H1 (cell line): ENCODE results near the gene DPH5. TPM values are rescaled to one million over a fixed set of nuclear protein-coding genes. Genes with fewer than 3 reads are reported as not detected.

Experiments
- CTCF ChIA-PET: fragments of 300-600 bp; sonication (Branson Sonifier 250); formaldehyde crosslinking; loops from one replicate; lab custom pipeline; 2021; ENCODE audit not compliant: partially characterized antibody; lab: Charles Lee
- POLR2A ChIA-PET: fragments of 300-600 bp; sonication (Branson Sonifier 250); formaldehyde crosslinking; loops from one replicate; lab custom pipeline; 2021; ENCODE audit warnings: inconsistent platforms; ENCODE audit not compliant: partially characterized antibody; lab: Charles Lee
- DNase-seq, 2 experiments: peaks; one replicate each; pipeline versions ENCODE4 v3.0.0 to v3.0.0-alpha.2; 2010 to 2022; ENCODE audit warnings: low spot score in 2 of 2, low read depth in 1 of 2, mixed read lengths in 1 of 2
- FAIRE-seq: peaks from 2 replicates; lab custom pipeline; 2011; peaks lifted over from hg19 to GRCh38; lab: Jason Lieb, UNC
- H2AFZ ChIP-seq: 2 replicates; pipeline ENCODE4 v1.8.1; 2012; ENCODE audit warnings: low read length, inconsistent platforms
- H2AK5ac ChIP-seq: 2 replicates; pipeline ENCODE4 v1.6.1; 2013; ENCODE audit warnings: low read depth, low read length
- H2BK120ac ChIP-seq: replicated peaks from 2 replicates; pipeline ENCODE3; 2013; ENCODE audit warnings: low read depth, low read length, inconsistent platforms
- H2BK12ac ChIP-seq: 2 replicates; pipeline ENCODE4 v1.6.1; 2013; ENCODE audit warnings: low read depth, low read length
- H2BK15ac ChIP-seq: 2 replicates; pipeline ENCODE4 v1.6.1; 2013; ENCODE audit warnings: low read length
- H2BK20ac ChIP-seq: 2 replicates; pipeline ENCODE4 v1.6.1; 2013; ENCODE audit warnings: low read length
- H2BK5ac ChIP-seq: 2 replicates; pipeline ENCODE4 v1.6.1; 2013; ENCODE audit warnings: low read depth, low read length
- H3K14ac ChIP-seq: 2 replicates; pipeline ENCODE4 v1.6.1; 2013; ENCODE audit warnings: inconsistent platforms; ENCODE audit not compliant: insufficient read length
- H3K18ac ChIP-seq: 2 replicates; pipeline ENCODE4 v1.6.1; 2013; ENCODE audit warnings: low read length; ENCODE audit errors: extremely low read depth
- H3K23ac ChIP-seq: 2 replicates; pipeline ENCODE4 v1.6.1; 2013; ENCODE audit warnings: inconsistent platforms; ENCODE audit not compliant: insufficient read length
- H3K23me2 ChIP-seq: 2 replicates; pipeline ENCODE4 v1.6.1; 2013; ENCODE audit warnings: low read depth, low read length
- H3K27ac ChIP-seq: 2 replicates; pipeline ENCODE4 v1.6.1; 2011; ENCODE audit warnings: low read depth, low read length, inconsistent platforms
- H3K27me3 ChIP-seq, 4 experiments: replicated peaks in 1 of 4; 1 replicate in 1 of 4; 2 replicates in 3 of 4; pipeline versions ENCODE4 v1.6.1 to v1.8.1; 2011 to 2013; ENCODE audit warnings: low read length in 3 of 4, mild to moderate bottlenecking in 3 of 4, inconsistent platforms in 2 of 4, mixed read lengths in 2 of 4, moderate library complexity in 1 of 4; ENCODE audit not compliant: control insufficient read depth in 3 of 4, insufficient read depth in 3 of 4; ENCODE audit errors: extremely low read depth in 1 of 4
- H3K36me3 ChIP-seq, 4 experiments: 2 replicates each; pipeline versions ENCODE4 v1.6.1 to v1.8.1; 2011 to 2013; ENCODE audit warnings: mild to moderate bottlenecking in 4 of 4, low read length in 3 of 4, moderate library complexity in 2 of 4, control low read depth in 1 of 4, inconsistent platforms in 1 of 4; ENCODE audit not compliant: insufficient read depth in 4 of 4, control insufficient read depth in 2 of 4
- H3K4ac ChIP-seq: replicated peaks from 2 replicates; pipeline ENCODE3; 2013; ENCODE audit warnings: low read length, low read depth, mixed read lengths, inconsistent platforms; ENCODE audit not compliant: insufficient read length
- H3K4me1 ChIP-seq, 4 experiments: replicated peaks in 1 of 4; 1 replicate in 1 of 4; 2 replicates in 3 of 4; pipeline versions ENCODE4 v1.6.1 to v1.8.1; 2011 to 2013; ENCODE audit warnings: low read length in 3 of 4, inconsistent platforms in 2 of 4, mixed read lengths in 1 of 4; ENCODE audit not compliant: insufficient read depth in 4 of 4, control insufficient read depth in 3 of 4
- H3K4me2 ChIP-seq, 2 experiments: 2 replicates each; pipeline versions ENCODE4 v1.6.1 to v1.8.1; 2011 to 2013; ENCODE audit warnings: low read depth in 2 of 2, low read length in 2 of 2, control low read depth in 1 of 2, inconsistent platforms in 1 of 2, mild to moderate bottlenecking in 1 of 2; ENCODE audit not compliant: insufficient read depth in 1 of 2
- H3K4me3 ChIP-seq, 4 experiments: fragments of 200-600, 300-600 bp in 1 of 4; sonication (generic), shearing (Covaris generic), sonication (Bioruptor Twin) in 1 of 4; 2 replicates each; pipeline versions ENCODE4 v1.5.1 to v1.8.1; 2011 to 2016; ENCODE audit warnings: low read length in 4 of 4, low read depth in 3 of 4, control low read depth in 2 of 4, inconsistent platforms in 2 of 4, mild to moderate bottlenecking in 2 of 4, mixed read lengths in 1 of 4, moderate library complexity in 1 of 4; ENCODE audit not compliant: insufficient read depth in 2 of 4; ENCODE audit errors: extremely low read depth in 1 of 4
- H3K56ac ChIP-seq: replicated peaks from 2 replicates; pipeline ENCODE3; 2013; ENCODE audit warnings: low read depth, mild to moderate bottlenecking, mixed read lengths, low read length, inconsistent platforms; ENCODE audit not compliant: insufficient read length
- H3K79me1 ChIP-seq: 2 replicates; pipeline ENCODE4 v1.6.1; 2013; ENCODE audit warnings: low read depth, low read length, control low read depth
- H3K79me2 ChIP-seq, 2 experiments: 2 replicates each; pipeline versions ENCODE4 v1.6.1 to v1.8.1; 2012 to 2013; ENCODE audit warnings: low read length in 2 of 2, mild to moderate bottlenecking in 2 of 2, inconsistent platforms in 1 of 2; ENCODE audit not compliant: insufficient read depth in 2 of 2, control insufficient read depth in 1 of 2
- H3K9ac ChIP-seq, 4 experiments: replicated peaks in 1 of 4; 1 replicate in 1 of 4; 2 replicates in 3 of 4; pipeline versions ENCODE4 v1.6.1 to v1.8.1; 2011 to 2013; ENCODE audit warnings: low read depth in 3 of 4, low read length in 3 of 4, control low read depth in 2 of 4, mild to moderate bottlenecking in 2 of 4, moderate library complexity in 2 of 4, inconsistent platforms in 1 of 4; ENCODE audit errors: extremely low read depth in 1 of 4
- H3K9me3 ChIP-seq, 2 experiments: 2 replicates each; pipeline versions ENCODE4 v1.6.1 to v1.8.1; 2012 to 2013; ENCODE audit warnings: mild to moderate bottlenecking in 2 of 2, moderate library complexity in 2 of 2, control low read depth in 1 of 2, inconsistent platforms in 1 of 2, low read depth in 1 of 2, low read length in 1 of 2, mixed read lengths in 1 of 2; ENCODE audit not compliant: insufficient read depth in 2 of 2
- H4K20me1 ChIP-seq, 2 experiments: replicated peaks in 1 of 2; 2 replicates each; pipeline versions ENCODE3 to v1.8.1; 2011 to 2013; ENCODE audit warnings: inconsistent platforms in 2 of 2, low read length in 2 of 2, mild to moderate bottlenecking in 1 of 2; ENCODE audit not compliant: insufficient read depth in 2 of 2, control insufficient read depth in 1 of 2
- H4K5ac ChIP-seq: 2 replicates; pipeline ENCODE4 v1.6.1; 2013; ENCODE audit warnings: low read length, low read depth, mixed read lengths, inconsistent platforms; ENCODE audit not compliant: insufficient read length
- H4K8ac ChIP-seq: 2 replicates; pipeline ENCODE4 v1.8.0; 2013; ENCODE audit warnings: mild to moderate bottlenecking, moderate library complexity, low read length, inconsistent platforms; ENCODE audit not compliant: insufficient read depth; ENCODE audit errors: extremely low read depth
- H4K91ac ChIP-seq: replicated peaks from 2 replicates; pipeline ENCODE3; 2013; ENCODE audit warnings: low read length, mixed read lengths, inconsistent platforms; ENCODE audit not compliant: insufficient read length
- E2F6 ChIP-seq: IDR thresholded peaks from 2 replicates; pipeline ENCODE4 v1.6.1; 2012; ENCODE audit warnings: inconsistent platforms
- HDAC6 ChIP-seq: IDR thresholded peaks from one replicate; pipeline ENCODE4 v1.7.1; 2012; ENCODE audit warnings: low read depth, mild to moderate bottlenecking, inconsistent platforms, low read length, moderate library complexity
- POU5F1 ChIP-seq: IDR thresholded peaks from 2 replicates; pipeline ENCODE4 v1.6.1; 2011; ENCODE audit warnings: low read depth, mild to moderate bottlenecking, low read length, moderate library complexity
- SP4 ChIP-seq: IDR thresholded peaks from 2 replicates; pipeline ENCODE4 v1.6.1; 2012; ENCODE audit warnings: low read length, inconsistent platforms
- WGBS, 2 experiments: shearing (Covaris generic) in 1 of 2; methylation state at CpG; one replicate each; pipeline versions ENCODE4 v1.1.6 to v1.1.7; 2013 to 2015; ENCODE audit warnings: low lambda C conversion rate in 2 of 2, mixed read lengths in 2 of 2, inconsistent platforms in 1 of 2, low coverage in 1 of 2, missing lambda C conversion rate in 1 of 2; ENCODE audit not compliant: insufficient replicate concordance in 2 of 2, insufficient coverage in 1 of 2, insufficient read length in 1 of 2; ENCODE audit errors: extremely low coverage in 1 of 2, missing lambda C conversion rate in 1 of 2; 5-methylcytosine and 5-hydroxymethylcytosine counted together
- polyA plus RNA-seq, 7 experiments: library from polyadenylated mRNA; depleted of rRNA in 3 of 7; stranded (reverse) in 5 of 7; unstranded in 2 of 7; fragments of >200 nt in 5 of 7; fragments of 200-250 nt in 2 of 7; gene quantifications; 1 replicate in 5 of 7; 2 replicates in 1 of 7; 4 replicates in 1 of 7; pipeline versions ENCODE4 v1.2.1 to v1.2.3, GENCODE V29; 2011 to 2013; ENCODE audit warnings: missing spikeins in 2 of 7, mixed read lengths in 2 of 7
- total RNA-seq: library from RNA; stranded (reverse); fragmentation: NEBNext Ultra II Directional; extraction: Animal tissue kit (Norgen Biotek cat#: 25700); gene quantifications from 2 replicates; pipeline ENCODE4 v1.2.1, GENCODE V29; 2021

The DPH5 gene
- total and polyA plus RNA-seq, 2 of the 8 experiments (the other 6 are each of a cell fraction or from before 2014, with no cell fraction given): 67.7 to 106 TPM

- H3K79me1 ChIP-seq: no peaks in the 10 kb centered on the region
- no peaks in the 10 kb centered on the region for H3K27me3 ChIP-seq
- H3K36me3 ChIP-seq: peaks cover 3 to 13% (median 5%) of the 10 kb centered on the region in 4 experiments; a peak in 6 of 8 replicates
- H3K23me2 ChIP-seq: no peaks in the 10 kb centered on the region
- H3K18ac ChIP-seq: no peak overlapping the region
- H2AK5ac ChIP-seq: no peak overlapping the region
- no peak overlapping the region for H2BK120ac ChIP-seq
- no peak overlapping the region for H3K9ac ChIP-seq
- no peak overlapping the region for H3K4me2 ChIP-seq
- no peak overlapping the region for H4K91ac ChIP-seq
- no peak overlapping the region for H3K56ac ChIP-seq
- no peak overlapping the region for H2BK12ac ChIP-seq
- WGBS, 2 experiments: 93% methylated on average over 1 of the region's 1 CpG; no CpG with 5 or more reads in 1 of the 2 experiments
- no peaks in the 10 kb centered on the region for H4K20me1 ChIP-seq
- no peak overlapping the region for H3K4ac ChIP-seq
- H4K8ac ChIP-seq: no peak overlapping the region
- no peaks in the 10 kb centered on the region for H3K79me2 ChIP-seq
- H3K14ac ChIP-seq: no peak overlapping the region
- no peak overlapping the region for H3K4me3 ChIP-seq
- ChIA-PET CTCF (interaction anchor here (0.7 kb wide), 1 partner anchor 401 kb away, joined by 3 read pairs; no protein-coding TSS in a partner anchor), POLR2A (interaction anchor here (1.2 kb wide), 1 partner anchor 15 kb away, joined by 4 read pairs; no protein-coding TSS in a partner anchor)
- H2BK15ac ChIP-seq: no peak overlapping the region
- no peak overlapping the region for H3K27ac ChIP-seq
- H2AFZ ChIP-seq: no peak overlapping the region
- no peak overlapping the region for H3K23ac ChIP-seq
- H2BK20ac ChIP-seq: no peak overlapping the region
- FAIRE-seq (no peak), DNase-seq (no peak)
- H3K4me1 ChIP-seq: peaks cover 0 to 6% (median 0%) of the 10 kb centered on the region in 4 experiments; a peak in 1 of 7 replicates
- H2BK5ac ChIP-seq: no peak overlapping the region
- TF ChIP-seq POU5F1 (no peak), HDAC6 (no peak), E2F6 (no peak), SP4 (no peak)
- H3K9me3 ChIP-seq: no peaks in the 10 kb centered on the region
- no peak overlapping the region for H4K5ac ChIP-seq
Measured at GRCh38 chr1:100968621-100969020, 57.0 kb downstream of the DPH5 start.
